NCI-H446 (cell line): ENCODE data around the gene FZD2.
"Not testable (repeated sequence)": the region's sequence is repeated elsewhere in the genome, so short reads cannot be mapped to it uniquely, and the experiment has no call there.

Source experiments
- DNase-seq, 2 experiments: peaks; one replicate each; lab custom pipeline; 2025; lab: John Stamatoyannopoulos, UW

The FZD2 gene

GRCh38 chr17:44556832-44557606 lies at the start of gene FZD2:
TSS of gene FZD2 (plus strand) at chr17:44557484. CDS start at chr17:44557689, 205 bp downstream.
- peak; percentile 65 to 89 for DNase-seq

- DNase-seq, result not testable (repeated sequence)
These were observed 45.8 kb upstream of the FZD2 start for GRCh38 chr17:44511241-44512134.

GRCh38 chr17:44518032-44518431 lies 39.3 kb upstream of the FZD2 start:
- no peak for DNase-seq

GRCh38 chr17:44522883-44523671 lies 34.2 kb upstream of the FZD2 start:
- peak in 1 of 2 experiments; percentile 60 for DNase-seq

GRCh38 chr17:44523672-44523972 lies 33.7 kb upstream of the FZD2 start:
- no peak for DNase-seq

GRCh38 chr17:44527102-44527501 lies 30.2 kb upstream of the FZD2 start:
- no peak for DNase-seq

- DNase-seq, result no peak
These were observed 29.3 kb upstream of the FZD2 start for GRCh38 chr17:44527954-44528353.

- no peak for DNase-seq
These were observed 27.4 kb upstream of the FZD2 start for GRCh38 chr17:44529864-44530263.

GRCh38 chr17:44530896-44531418 lies 26.3 kb upstream of the FZD2 start:
- no peak for DNase-seq

GRCh38 chr17:44533533-44534246 lies 23.6 kb upstream of the FZD2 start:
- peak; percentile 71 to 89 for DNase-seq

- no peak for DNase-seq
These were observed 21.0 kb upstream of the FZD2 start for GRCh38 chr17:44536090-44536953.

GRCh38 chr17:44537922-44538321 lies 19.4 kb upstream of the FZD2 start:
- DNase-seq, result not testable (repeated sequence)

- no peak for DNase-seq
These were observed 17.6 kb upstream of the FZD2 start for GRCh38 chr17:44539673-44540072.

- no peak for DNase-seq
These were observed 16.8 kb upstream of the FZD2 start for GRCh38 chr17:44540246-44541084.

GRCh38 chr17:44541884-44542581 lies 15.3 kb upstream of the FZD2 start:
- no peak for DNase-seq

- no peak for DNase-seq
These were observed 13.9 kb upstream of the FZD2 start for GRCh38 chr17:44543213-44543904.

- no peak for DNase-seq
These were observed 13.3 kb upstream of the FZD2 start for GRCh38 chr17:44543905-44544523.
